Measurements from ENCODE around the gene SLC3A2.
"Not testable (repeated sequence)": the region's sequence is repeated elsewhere in the genome, so short reads cannot be mapped to it uniquely, and the experiment has no call there.

SLC3A2 gene

DNA sequence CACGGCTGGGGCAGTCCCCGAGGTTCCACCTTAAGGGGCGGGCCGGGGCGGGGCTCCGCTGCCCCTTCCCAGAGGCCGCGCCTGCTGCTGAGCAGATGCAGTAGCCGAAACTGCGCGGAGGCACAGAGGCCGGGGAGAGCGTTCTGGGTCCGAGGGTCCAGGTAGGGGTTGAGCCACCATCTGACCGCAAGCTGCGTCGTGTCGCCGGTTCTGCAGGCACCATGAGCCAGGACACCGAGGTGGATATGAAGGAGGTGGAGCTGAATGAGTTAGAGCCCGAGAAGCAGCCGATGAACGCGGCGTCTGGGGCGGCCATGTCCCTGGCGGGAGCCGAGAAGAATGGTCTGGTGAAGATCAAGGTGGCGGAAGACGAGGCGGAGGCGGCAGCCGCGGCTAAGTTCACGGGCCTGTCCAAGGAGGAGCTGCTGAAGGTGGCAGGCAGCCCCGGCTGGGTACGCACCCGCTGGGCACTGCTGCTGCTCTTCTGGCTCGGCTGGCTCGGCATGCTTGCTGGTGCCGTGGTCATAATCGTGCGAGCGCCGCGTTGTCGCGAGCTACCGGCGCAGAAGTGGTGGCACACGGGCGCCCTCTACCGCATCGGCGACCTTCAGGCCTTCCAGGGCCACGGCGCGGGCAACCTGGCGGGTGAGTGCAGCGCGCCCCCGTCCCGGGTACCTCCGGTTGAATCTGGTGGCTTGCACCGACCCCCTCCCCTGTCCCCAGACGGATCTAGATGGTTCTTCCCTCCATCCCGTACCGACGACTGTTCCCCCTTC, at the start of gene SLC3A2:
SLC3A2 (plus strand) TSS at position 94 of the 776 bp plus-strand sequence; CDS start at position 222, 128 bp downstream.
- peak; percentile 89 for DNase-seq

DNA sequence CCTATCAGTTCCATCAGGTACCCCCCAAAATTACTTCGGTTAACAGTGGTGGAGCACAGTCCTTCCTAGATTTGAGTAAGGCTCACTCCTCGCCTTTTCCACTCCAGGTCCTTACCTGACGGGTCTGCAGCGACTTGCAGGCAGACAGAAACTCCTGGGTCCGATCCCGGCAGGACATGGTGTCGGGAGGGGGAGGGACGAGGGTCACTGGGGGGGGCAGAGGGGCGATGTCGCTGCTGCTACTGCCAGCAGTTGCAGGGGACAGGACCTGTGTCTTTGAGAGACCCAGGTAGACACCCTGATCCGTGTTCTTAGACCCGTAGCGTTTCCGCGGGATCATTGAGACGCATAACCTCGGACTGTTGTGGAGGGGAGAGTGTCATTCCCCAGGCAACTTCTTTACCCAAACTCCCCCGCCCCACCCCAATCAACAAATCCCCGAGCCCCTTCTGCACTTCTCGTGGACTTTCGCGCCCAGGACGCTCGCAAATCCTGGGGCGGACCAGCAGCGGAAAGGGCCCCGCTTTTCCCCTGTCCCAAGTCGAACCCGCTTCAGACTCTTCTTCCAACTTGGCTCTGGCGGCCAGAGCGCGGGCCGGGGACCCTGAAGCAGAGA, 49.7 kb upstream of the SLC3A2 start:
- no peak for DNase-seq

DNA sequence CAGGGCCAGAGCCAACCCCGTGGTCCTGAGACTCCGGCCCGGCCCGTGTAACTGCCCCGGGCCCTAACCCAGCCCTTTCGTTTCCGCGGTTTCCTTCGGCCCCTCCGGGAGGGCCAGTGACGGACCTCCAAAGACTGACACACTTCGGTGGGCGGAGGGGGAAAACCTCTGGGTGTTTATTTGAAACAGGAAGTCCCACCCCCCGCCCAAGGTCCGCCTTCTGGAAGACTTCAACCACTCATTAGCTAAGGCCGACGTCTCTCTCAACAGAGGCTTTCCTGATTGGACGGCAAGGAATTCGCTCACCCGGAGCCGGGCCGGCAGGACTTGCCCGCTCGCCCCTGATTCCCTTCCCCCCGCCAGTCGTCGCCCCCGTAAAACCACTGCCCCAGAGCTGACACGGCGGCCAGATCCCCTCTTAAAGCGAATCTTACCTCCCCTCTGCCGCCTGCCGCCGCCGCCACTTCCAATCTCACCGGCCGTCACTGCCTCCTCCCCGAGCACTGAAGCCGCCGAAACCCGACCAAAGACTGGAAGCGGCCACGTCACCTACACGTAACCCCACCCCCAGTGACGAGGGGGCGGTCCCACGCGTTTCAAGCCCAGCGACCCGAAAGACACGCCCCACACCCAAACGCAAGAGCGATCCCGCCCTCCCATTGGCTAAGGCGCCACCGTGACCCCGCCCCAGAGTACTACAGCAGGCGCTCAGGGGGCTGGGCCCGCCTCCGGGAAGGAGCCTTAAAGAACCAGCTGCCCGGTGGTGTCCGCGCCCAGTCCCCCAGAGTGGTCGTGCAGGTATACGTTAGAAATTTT, 49.0 kb upstream of the SLC3A2 start, which contains the start of gene STX5:
STX5 (minus strand) TSS at position 532 of the 816 bp plus-strand sequence. CDS start 808 bp downstream, outside the sequence.
- peak; percentile 99 for DNase-seq

DNA sequence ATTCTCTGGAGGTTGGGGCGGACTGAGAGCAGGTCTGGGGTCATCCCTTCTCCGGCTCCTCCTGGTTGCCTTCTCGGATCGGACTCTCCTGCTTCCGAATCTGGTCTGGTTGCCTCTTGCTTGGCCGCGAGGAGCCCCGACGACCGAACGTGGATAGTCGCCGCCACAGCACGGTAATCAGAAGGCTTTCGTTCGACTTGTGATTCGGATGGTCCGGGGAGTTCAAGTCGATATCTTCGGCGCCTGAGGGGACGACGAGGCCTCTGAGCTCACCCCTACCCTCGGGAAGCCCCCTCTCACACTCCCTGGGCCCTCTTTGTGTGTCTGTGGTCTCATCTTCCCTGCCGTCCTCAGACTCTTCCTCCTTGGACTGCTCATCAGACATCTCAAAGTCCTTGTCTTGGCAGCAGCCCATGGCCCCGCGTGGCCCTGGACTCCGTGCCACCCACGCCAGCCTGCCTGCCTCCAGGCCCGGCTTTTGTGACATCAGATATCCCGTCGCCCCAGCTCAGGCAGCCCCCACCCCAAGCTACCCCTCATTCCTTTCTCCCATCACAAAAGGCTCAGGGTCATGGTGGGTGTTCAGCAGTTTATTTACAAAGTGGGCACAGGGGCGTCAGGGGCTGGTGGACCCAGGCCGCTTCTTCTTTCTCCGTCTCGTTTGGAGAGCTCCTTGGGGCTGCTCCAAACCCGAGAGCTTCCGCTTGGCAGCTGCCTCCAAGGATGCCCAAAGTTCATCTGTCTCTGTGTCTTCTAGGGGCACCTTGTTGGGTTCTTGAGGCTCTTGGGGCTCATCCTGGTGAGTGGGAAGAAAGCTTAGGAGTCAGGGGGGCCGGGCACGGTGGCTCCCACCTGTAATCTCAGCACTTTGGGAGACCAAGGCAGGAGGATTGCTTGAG, 48.1 kb upstream of the SLC3A2 start, which contains the start of gene TEX54:
TEX54 (minus strand) TSS at position 506 of the 899 bp plus-strand sequence.
- DNase-seq, result peak; percentile 37

DNA sequence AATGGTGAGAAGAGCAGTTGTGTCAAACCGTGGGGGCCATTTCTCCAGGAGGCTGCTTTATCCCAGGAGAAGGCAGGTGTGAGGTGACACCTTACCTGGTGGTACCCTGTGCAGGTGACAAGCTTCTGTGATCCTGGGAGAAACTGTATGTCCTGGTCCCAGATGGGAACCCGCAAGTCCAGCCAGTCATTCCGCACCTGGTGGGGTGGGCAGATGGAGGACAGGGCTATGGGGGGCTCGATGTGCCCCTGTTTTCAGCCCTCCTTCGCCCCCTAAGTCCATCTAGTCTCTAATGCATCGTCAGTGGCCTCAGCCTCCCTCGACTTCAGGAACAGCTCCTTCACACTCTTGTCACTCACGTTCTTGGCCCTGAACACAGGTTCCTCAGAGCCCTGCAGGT, 45.4 kb upstream of the SLC3A2 start:
- DNase-seq, result no peak

DNA sequence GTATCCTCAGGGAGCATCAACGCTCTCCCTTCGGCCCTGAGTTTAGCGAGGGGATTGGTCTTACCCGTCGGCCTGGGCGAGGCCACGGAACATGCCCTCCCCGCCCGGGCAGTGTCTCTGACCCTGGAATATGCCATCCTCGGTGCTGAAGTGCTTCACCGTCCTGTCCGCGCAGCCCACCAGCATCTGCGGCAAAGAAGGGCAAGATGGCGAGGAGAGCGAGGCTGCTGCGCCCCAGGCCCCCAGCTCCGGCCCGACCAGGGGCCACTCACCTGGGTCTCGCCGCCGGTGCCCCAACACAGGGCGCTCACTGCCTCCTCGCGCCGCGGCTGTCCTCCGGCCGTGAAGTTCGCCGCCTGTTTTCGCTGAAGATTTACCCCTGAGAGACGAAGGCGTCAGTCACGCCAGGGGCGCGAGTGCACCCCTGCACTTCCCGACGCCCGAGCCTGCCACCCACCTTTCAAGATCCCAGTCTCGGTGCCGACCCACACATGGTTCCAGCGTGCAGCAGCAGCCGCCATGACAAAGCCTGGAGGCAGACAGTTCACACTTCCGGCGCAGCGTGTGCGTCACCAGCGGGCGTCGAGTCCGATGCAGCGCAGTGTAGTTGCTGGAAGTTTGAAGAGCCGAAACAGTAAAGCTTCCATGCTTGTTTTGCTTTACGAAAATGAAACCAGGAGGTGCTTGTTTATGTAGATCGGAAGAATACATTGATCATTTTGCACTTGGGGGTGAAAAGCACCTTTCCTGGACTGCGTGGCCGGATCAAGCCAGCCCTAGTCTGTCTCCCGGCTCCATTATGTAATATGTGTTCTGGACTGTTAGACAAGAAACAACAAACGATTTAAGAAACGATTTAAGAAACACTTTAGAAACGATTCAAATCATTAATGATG, 41.4 kb upstream of the SLC3A2 start, which contains the start of gene WDR74:
WDR74 (minus strand) TSS at position 541 of the 896 bp plus-strand sequence; CDS start at position 521, 20 bp downstream.
- peak; percentile 84 for DNase-seq

DNA sequence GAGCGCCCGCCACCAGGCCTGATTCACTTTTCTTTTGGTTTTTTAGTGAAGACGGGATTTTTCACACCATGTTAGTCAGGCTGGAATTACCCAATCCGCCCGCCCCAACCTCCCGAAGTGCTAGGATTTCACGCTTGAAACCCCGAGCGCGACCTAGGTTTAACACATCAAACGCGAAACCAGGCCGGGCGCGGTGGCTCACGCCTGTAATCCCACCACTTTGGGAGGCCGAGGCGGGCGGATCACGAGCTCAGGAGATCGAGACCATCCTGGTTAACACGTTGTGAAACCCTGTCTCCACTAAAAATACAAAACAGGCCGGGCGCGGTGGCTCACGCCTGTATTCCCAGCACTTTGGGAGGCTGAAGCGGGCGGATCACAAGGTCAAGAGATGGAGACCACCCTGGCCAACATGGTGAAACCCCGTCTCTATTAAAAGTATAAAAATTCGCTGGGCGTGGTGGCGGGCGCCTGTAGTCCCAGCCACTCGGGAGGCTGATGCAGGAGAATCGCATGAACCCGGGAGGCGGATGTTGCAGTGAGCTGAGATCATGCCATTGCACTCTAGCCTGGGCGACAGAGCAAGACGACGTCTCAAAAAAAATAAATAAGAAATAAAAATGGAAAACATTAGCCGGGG, 39.9 kb upstream of the SLC3A2 start:
- peak; percentile 55 for DNase-seq

DNA sequence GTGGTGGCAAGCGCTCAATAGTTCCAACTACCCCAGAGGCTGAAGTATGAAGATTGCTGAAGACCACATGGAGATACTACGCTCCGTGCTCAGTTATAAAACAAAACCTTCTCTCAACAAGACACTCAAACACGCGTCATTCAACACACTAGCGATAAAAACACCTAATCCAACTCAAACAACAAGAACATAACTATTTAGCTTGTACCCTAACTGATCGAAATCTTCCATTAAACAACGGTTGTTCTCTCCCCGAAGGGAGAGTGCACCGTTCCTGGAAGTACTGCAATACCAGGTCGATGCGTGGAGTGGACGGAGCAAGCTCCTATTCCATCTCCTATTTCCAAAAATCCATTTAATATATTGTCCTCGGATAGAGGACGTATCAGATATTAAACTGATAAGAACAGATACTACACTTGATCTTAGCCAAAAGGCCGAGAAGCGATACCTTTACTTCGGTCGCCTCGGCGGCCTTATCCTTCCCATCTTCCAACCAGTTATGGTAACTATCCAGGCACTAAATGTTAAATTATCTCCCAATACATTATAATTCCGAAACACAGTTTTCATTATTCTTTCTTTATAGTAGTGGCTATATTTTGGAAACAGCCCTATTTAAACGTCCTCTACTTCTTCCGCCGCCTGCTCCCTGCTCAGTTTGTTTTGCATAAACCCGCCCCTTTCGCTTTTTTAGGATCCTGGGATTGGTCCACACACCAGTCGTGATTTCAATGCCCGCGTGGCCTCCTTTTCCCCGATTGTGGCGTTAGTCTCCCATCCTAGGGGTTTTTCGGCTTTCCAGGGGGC, 39.1 kb upstream of the SLC3A2 start:
- peak; percentile 96 for DNase-seq

DNA sequence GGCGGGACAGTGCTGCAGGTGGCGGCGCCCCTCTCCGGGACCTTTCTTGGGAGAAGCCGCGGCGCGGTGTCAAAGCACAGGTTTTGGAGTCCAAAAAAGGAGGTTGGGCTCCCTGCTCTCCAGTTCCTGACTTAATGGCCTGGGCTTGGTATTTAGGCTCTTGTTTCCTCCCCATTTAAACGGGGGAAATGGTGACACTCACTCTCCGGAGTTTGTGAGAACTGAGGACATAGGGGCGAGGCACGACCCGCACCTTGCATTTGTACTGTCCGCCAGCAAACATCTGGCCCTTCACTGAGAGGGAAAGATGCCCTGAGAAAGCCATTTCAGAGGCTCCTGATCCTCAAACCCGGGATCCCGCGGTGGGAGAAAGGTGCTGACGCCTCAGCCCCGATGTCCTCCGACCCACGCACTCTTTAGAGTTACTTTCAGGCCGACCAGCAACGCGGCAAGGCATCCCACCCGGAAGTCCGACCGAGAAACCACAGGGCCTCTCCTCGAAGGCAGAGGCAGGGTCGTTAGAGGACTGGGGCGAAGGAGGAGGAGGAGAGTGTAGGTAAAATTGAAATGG, 38.4 kb upstream of the SLC3A2 start:
- no peak for DNase-seq

DNA sequence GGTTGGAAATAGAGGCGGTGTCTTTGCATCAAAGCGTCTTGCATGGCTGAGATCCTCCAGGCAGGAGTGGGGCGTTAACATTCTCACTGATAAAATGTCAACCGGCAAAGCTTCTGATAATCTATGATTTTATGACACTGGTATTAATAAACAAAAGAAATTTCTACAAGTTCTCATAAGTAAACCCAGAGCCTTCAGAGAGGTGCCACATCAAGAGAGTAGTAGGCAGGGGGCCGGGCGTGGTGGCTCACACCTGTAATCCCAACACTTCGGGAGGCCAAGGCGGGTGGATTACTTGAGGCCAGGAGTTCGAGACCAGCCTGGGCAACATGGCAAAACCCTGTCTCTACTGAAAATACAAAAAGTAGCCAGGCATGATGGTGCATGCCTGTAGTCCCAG, 37.8 kb upstream of the SLC3A2 start:
- not testable (repeated sequence) for DNase-seq

DNA sequence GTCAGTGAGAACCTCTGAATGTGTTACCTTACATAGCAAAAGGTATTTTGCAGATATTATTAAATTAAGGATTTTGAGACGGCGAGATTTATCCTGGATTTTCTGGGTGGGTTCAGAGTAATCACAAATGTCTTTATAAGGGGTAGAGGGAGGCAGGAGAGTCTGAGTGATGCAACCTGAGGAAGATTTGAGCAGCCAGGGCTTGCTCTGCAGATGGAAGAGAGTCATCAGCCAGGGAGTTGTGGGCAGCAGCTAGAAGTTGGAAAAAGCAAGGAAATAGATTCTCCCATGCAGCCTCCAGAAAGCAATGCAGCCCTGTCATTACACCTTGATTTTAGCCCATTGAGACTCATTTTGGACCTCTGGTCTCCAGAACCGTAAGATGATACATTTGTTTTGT, 37.2 kb upstream of the SLC3A2 start:
- DNase-seq, result no peak

DNA sequence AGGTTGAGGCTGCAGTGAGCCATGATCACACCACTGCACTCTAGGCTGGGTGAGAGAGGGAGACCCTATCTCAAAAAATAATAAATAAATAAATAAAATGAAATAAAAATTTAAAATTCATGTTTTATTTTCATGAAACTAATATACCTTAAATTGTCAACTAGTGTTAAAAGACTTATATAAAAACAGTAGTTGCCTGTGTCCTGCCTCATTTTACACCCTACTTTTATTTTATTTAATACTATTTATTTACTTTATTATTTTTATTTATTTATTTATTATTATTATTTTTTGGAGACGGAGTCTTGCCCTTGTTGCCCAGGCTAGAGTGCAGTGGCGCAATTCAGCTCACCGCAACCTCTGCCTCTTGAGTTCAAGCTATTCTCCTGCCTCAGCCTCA, 36.5 kb upstream of the SLC3A2 start:
- DNase-seq, result no peak

DNA sequence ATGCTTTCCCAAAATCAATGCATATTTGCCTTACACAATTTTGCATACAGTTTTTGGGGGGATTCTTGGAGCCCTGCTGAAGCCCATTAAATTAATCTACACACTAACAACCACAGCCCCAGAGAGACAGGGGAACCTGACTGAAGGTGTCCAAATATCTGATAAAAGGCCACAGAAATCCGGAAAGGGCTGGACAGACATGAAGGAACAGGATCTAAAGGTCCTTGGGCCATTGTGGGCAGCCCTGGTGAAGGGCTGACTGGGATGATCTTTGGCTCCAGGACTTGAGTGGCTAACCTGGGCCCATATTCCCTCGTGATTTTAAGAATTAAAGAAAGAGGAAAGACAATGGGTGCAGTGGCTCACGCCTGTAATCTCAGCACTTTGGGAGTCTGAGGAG, 34.5 kb upstream of the SLC3A2 start:
- no peak for DNase-seq

DNA sequence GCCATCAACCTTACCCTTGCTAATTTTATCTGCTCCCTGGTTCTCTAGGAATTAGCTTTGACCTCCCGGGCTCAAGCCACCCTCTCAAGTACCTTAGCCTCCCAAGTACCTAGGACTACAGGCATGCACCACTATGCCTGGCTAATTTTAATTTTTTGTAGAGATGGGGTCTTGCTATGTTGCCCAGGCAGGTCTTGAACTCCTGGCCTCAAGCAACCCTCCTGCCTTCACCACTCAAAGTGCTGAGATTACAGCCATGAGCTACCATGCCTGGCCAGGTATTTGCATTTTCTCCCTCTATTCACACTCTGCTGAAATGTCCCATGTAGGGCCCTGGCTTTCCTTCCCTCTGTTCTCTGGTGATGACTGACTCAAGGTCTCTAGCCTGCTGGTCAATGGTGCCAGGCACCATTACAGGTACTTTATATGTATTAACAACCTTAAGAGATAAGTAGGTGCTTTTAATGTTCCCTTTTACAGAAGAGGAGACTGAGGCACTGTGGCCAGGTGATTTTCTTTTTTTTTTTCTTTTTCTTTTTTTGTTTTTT, 32.9 kb upstream of the SLC3A2 start:
- no peak for DNase-seq

DNA sequence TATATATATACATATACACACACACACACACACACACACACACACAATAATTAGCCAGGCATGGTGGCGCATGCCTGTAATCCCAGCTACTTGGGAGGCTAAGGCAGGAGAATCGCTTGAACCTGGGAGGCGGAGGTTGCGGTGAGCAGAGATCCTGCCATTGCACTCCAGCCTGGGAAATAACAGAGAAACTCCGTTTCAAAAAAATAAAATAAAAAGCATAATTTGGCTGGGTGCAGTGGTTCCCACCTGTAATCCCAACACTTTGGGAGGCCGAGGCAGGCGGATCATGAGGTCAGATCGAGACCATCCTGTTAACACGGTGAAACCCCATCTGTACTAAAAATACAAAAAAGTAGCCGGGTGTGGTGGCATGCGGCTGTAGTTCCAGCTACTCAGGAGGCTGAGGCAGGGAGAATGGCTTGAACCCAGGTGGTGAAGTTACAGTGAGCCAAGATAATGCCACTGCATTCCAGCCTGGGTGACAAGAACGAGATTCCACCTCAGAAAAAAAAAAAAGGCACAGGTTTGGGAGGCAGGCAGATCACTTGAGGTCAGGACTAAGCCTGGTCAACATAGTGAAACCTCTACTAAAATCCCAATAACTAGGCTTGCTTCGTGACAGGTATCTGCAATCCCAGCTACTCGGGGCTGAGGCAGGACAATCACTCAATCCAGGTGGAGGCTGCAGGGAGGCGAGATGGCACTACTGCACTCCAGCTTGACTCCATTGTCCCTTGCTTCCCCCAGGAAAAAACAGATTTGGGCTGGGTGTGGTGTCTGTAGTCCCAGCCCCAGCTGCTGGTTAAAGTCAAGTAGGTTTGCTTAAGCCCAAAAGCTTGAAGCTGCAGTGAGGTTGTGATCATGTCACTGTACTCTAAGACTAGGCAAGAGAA, 29.5 kb upstream of the SLC3A2 start:
- DNase-seq, result peak; percentile 8

DNA sequence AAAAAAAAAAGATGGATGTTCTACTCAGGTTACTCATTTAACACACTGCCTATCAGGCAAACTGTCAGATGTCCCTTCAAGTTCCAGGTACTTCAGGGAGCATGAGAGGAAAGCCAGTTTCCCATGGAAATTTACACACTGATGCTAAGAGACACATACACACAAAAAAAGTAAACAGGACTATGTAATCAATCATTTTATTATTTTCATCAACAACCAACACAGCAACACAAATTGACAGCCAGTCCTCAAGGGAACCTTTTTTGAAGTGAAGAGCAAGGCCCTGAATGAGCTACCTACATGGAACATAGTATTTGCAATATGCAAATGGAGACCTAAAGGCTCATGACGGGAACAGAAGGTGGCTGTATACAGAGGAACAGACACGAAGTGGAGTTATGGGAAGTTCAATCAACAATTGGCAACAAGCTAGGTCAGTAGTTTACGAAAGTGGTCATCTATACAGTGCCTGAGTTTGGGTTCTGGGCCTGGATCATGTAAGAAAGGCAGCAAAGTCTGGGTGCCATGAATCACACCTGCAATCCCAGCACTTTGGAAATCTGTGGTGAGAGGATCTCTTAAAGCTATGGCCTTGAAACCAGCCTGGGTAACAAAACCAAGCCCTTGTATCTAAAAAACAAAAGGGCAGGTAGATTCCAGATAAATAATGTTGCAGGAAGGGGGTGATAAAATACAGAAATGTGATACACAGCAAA, 28.7 kb upstream of the SLC3A2 start:
- no peak for DNase-seq

DNA sequence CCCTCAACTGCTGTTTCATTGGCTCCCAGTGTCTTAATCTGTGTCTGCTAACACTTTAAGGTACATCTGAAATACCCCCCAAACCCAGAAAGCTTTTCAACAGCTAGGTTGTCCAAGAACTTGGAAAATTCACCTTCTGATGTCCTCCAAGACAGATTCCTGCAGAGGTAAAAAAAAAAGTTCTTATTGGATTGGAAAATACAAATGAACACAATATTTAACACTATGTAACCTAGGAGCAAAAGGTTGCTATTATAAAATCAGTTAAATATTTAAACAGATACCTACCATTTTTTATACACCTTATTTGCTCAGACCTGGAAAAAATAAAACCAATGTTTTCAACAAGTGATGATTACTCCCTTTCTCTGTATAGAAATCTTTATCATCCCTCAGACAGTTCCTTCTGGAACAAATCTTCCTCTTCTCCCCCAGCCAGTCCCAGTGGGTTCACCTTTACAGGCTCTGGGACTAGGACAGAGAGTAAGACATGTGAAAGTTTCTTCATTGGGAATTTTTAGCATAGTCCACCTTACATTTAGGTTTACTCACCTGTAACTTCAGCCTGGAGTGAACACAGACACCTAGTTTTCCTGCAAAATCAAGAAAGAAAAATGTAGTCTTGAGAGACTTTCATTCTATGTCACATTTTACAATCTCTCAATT, 28.0 kb upstream of the SLC3A2 start:
- no peak for DNase-seq
